ENCODE data around the gene COG7. TPM values are rescaled to one million over a fixed set of nuclear protein-coding genes. Genes with fewer than 3 reads are reported as not detected.

Gene COG7
- total RNA-seq, 1 experiment from 2014 or later, result 17.9 TPM

- 0 out of 7 replicates have a peak overlapping the region, but pooled peaks of 1 of the 3 experiments have one; percentile 20 for H3K27ac Mint-ChIP-seq
- H3K27ac ChIP-seq (ENCODE audit: insufficient read length, low read depth, low read length), result no peak overlapping the region
- no CpG with 5 or more reads among the region's 6 CpGs for WGBS (ENCODE audit: extremely low coverage, insufficient read length, low lambda C conversion rate)
Measured at GRCh38 chr16:23469814-23470213, 16.8 kb upstream of the COG7 start.

More at GRCh38 chr16:23469814-23470213, 16.8 kb upstream of the COG7 start:
- H4K5ac ChIP-seq (ENCODE audit: insufficient read length, low read depth, low read length), result no peak overlapping the region
- H3K9me3 Mint-ChIP-seq, result no peaks in the 10 kb centered on the region
- no peaks in the 10 kb centered on the region for H4K20me1 ChIP-seq (ENCODE audit: control insufficient read depth, insufficient read depth, insufficient read length)
- no peaks in the 10 kb centered on the region for H3K23me2 ChIP-seq (ENCODE audit: insufficient read length, low read depth, low read length, poor library complexity, severe bottlenecking)
- H3K27me3 Mint-ChIP-seq (ENCODE audit: low read depth), result no peaks in the 10 kb centered on the region; the same call in 1 of the 2 replicates
- H3K79me2 ChIP-seq (ENCODE audit: insufficient read depth, low read length), result no peaks in the 10 kb centered on the region
- H2BK120ac ChIP-seq (ENCODE audit: low read depth, low read length, poor library complexity, severe bottlenecking), result no peak overlapping the region
- H4K91ac ChIP-seq (ENCODE audit: insufficient read length, low read depth, low read length), result no peak overlapping the region
- no peak overlapping the region for H2BK20ac ChIP-seq (ENCODE audit: low read depth, low read length, poor library complexity, severe bottlenecking)
- H3K4me1 ChIP-seq (ENCODE audit: insufficient read depth, low read length), result no peaks in the 10 kb centered on the region
- no peak overlapping the region for H3T11ph ChIP-seq (ENCODE audit: low read length)
- H4K8ac ChIP-seq (replicated peaks; ENCODE audit: insufficient read length, low read depth, low read length), result no peak overlapping the region
- no peaks in the 10 kb centered on the region for H3K79me1 ChIP-seq (ENCODE audit: insufficient read depth, low read depth, low read length, poor library complexity, severe bottlenecking)
- no peak overlapping the region for H3K56ac ChIP-seq (ENCODE audit: insufficient read length, low read depth, low read length)
- no peaks in the 10 kb centered on the region for H3K27me3 ChIP-seq (ENCODE audit: insufficient read depth, low read length)
- H2BK15ac ChIP-seq (ENCODE audit: low read depth, low read length), result no peak overlapping the region
- H3K4me3 Mint-ChIP-seq, result no peak overlapping the region
- H2AK5ac ChIP-seq (ENCODE audit: insufficient read length, low read length), result no peak overlapping the region
- no peak overlapping the region for H2BK12ac ChIP-seq (ENCODE audit: insufficient read length, low read depth, low read length)
- H2BK5ac ChIP-seq (ENCODE audit: insufficient read length, low read length), result no peak overlapping the region
- H3K9ac ChIP-seq (ENCODE audit: extremely low read depth, insufficient read length, low read length), result no peak overlapping the region
- H2AFZ ChIP-seq (ENCODE audit: low read length), result no peak overlapping the region
- no peak for DNase-seq
- H3K36me3 Mint-ChIP-seq (ENCODE audit: insufficient read depth in 1 of 3, low read depth in 3 of 3), result peaks cover 37 to 74% (median 68%) of the 10 kb centered on the region in 3 experiments
- TF ChIP-seq CTCF (conservative IDR thresholded peaks at IDR 0.05), result no peak
- H3K23ac ChIP-seq (ENCODE audit: insufficient read length, low read depth, low read length), result no peak overlapping the region
- H3K4me1 Mint-ChIP-seq, result no peaks in the 10 kb centered on the region
- H3K4ac ChIP-seq (ENCODE audit: low read depth, low read length), result no peak overlapping the region
- H3K14ac ChIP-seq (ENCODE audit: insufficient read depth, low read length), result no peak overlapping the region
- H3K9me3 ChIP-seq (ENCODE audit: control insufficient read depth, low read depth, low read length), result no peaks in the 10 kb centered on the region
- H3K18ac ChIP-seq (ENCODE audit: insufficient read length, low read depth, low read length), result no peak overlapping the region
- no peak overlapping the region for H3K4me2 ChIP-seq (ENCODE audit: insufficient read depth, insufficient read length, low read length)

All from H9 (cell line).